NCI-H1048 (cell line): ENCODE measurements around the gene GRM8.

Experiments used
- DNase-seq: peaks from one replicate; lab custom pipeline; 2025; lab: John Stamatoyannopoulos, UW

GRM8 gene

DNA sequence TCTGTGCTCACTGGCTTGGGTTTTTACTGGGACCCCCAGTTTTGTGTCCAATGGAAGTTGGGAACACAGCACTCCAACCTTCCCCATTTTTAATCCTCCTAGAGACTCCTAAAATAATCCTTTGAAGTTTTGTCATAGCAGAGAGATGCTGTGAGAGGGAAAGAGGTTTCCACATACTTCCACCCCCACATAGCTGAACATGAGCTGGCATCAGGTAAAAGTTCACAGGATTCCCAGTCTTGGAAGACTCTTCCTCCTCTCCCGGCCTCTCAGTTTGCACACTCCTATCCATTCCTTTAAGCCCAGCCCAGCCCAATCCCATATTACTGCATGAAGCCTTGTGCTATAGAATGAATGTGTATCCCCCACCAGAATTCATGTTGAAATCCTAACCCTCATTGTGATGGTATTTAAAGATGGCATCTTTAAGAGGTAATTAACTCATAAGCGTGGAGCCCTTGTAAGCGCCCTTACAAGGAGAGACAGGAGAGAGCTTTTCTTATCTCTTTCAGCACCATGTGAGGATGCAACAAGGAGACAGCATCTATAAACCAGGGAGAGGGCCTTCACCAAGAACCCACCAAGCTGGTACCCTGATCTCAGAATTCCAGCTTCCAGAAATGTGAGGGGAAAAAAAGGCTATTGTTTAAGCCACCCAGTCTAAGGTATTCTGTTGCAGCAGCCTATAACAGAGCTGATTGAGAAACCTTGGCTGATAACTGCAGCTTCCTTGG, 22.4 kb downstream of the GRM8 start:
- DNase-seq = no peak

DNA sequence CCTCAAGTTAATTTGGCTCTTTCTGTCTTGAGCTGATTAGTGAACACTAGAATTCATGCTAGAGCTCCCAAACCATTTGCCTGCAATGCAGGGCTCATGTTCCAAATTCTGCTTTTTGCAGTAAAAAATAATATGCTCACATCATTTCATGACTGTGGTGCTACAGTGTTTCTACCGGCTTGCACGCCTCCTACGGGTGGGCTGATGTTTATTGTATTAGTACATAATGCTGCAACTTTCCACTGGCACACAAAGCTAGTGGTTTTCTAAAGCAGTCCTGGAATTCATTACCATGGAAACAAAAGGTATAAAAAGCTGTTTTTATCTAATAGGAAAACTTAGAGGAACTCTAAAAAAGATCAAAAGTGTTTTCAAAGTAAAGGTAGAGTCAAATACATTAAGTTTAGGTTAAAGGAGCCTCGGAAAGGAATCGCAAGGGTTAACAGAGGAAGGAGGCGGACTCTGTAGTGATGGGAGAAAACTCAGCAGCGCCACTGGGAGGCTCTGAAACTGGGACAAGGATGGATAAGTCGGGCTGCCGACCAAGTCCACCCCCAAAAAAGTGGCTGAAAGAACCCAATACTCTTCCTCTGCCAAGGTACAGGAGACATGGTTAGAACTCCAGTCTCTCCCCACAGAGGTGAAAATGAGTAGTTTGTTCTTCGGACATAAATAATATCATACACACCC, 25.9 kb downstream of the GRM8 start:
- DNase-seq = no peak

DNA sequence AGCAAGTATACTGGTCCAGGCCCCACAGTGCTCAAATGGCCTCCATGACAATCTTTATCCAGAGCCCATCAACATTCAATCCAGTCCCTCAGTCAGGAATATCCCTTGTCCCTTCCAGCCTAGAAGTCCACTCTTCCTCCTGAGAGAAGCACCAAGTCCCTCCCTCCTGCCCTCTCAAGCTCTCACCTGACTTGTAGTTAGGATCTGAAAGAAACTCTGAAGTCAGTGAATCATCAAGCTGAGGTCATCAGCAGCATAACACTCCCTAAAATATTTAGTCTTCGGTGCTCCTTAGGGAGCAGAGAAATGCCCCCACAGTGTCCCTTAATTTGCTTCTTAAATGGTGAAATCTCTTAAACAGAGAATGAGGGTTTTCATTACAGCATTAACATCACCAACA, 31.0 kb downstream of the GRM8 start:
- no peak for DNase-seq

DNA sequence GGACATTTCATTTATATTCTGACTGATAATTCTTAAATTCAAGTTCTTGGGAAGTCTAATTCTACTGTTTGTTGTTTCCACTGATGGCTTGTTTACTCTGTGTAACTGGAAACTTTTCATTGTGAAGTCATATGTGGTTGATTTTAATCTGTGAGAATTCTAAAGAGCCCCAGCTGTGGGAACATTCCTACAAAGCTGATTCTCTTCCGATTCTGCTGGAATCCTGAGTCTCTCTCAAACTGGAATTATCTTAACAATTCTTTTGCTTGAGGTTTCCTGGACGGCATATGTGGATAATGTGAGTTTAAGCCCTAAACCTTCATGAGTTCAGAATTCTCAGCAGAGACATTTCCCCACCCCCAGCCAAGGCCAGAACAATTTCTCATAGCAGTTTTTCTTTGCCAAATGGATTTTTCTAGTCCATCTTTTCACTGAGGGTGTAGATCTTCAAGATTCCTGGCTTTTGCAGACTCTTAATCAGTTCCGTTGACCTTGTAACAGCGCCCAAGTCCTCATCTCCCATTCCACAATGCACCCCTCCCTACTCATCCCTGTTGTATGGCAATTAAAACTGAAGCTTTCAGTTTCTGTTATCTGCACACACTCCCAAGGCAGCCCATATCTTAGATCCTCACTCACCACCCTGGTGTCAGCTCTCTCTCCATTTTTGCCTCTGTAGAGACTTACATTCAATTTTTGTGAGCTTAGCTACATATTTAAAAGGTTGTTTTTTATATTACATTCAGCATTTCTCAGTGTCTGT, 37.6 kb downstream of the GRM8 start:
- no peak for DNase-seq

DNA sequence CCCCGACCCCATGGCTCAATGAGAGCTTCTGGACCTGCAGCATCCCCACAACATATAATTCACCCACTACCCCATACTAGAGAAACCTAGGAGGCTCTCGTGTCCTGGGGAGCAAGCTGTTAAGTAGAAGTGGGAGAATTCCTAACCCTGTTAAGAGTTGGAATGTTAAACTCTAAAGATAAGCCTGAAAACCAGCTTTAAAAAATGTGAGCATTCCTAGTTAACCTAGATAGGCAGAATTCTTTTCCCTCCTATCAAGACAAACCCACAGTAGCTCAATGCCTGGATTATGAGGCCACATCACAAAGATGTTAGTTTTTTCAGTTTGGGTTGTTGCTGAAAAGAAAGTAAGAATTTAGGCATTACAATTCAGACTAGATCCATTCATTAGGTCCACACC, 42.9 kb downstream of the GRM8 start:
- no peak for DNase-seq

DNA sequence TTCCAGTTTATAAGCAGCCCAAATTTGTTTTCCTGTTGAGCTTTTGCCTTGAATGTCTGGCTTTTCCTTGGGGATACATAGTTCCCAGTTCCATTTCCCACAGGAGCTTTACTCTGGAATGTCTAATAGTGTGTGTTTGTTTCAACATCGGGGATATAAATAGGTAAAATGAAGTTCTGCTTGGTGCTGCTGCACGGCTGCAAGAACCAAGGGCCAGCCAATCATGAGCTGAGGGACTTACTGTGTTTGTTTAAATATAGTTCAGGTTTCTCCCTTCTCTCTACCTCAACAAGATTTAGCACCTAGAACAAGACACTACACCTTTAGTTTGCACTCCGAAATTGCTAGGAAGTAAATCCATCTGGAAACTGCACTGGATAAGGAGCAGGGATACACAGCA, 43.9 kb downstream of the GRM8 start:
- DNase-seq = no peak

DNA sequence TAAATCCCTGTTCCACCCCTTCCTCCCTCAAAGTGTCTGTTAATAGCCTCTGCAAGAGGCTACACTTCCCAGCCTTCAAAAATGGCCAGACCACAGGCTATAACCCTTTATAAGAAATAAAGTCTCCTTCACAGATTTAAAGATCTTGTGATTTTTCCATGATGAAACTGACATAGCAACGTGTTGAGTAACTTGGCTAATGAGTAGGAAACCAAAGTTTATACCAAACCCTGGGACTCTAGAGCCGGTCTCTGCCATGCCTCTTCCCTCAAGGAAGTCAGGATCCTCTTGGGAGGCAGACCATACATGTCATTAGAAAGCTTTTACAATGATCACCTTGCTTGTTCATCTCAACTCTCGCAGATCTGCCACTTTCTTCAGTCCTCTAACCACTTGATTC, 44.4 kb downstream of the GRM8 start:
- no peak for DNase-seq

DNA sequence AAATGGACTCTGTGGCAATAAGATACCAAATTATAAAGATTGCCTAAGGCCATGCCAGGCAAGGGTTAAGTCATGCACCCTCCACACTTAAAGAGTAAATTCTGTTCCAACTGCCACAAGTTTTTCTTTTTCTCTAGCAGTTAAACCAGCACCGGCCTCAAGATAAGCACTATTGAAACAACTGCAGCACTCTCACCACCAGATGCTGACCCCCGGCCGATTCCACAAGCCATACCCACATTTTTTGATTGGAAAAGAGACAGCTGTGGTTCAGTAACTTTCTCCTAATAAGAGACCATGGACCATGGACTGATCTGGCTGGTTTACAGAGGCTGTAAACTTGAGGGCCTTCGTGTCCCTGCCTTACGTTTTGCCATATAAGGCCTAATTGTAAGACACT, 44.9 kb downstream of the GRM8 start:
- no peak for DNase-seq

DNA sequence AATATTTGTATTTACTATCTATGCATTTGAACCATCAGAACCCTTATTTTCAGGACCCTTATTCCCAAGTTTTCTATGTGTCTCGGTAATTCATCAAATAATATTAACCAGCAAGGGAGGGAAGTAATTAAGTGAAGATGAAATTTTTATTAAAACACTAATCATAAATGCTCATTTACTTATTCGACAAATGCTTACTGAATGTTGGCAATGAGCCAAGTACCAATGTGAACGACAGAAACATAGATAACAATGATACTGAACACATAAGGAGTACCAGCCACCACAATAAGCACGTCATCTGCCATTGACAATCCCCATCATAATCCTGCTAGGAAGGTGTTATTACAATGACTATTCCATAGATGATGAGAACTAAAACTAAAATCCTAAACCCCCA, 45.5 kb downstream of the GRM8 start:
- no peak for DNase-seq

DNA sequence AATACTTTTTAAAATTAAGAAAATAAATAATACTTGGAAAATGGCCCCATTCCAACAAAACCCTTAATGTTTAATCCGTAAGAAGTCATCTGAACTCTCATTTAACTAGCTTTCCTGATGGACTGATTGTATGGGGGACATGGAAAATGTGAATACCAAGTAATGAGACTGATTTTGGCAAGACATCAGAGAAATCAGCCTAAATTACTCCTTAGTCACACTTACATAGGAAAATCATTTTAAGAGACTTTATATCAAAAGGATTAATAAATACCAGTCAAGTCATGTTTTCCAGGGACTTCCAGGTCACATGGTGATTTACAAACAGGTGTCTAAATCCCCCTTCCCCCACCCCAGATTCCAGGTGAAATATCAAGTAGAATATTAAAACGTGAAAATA, 58.2 kb downstream of the GRM8 start:
- DNase-seq = no peak

DNA sequence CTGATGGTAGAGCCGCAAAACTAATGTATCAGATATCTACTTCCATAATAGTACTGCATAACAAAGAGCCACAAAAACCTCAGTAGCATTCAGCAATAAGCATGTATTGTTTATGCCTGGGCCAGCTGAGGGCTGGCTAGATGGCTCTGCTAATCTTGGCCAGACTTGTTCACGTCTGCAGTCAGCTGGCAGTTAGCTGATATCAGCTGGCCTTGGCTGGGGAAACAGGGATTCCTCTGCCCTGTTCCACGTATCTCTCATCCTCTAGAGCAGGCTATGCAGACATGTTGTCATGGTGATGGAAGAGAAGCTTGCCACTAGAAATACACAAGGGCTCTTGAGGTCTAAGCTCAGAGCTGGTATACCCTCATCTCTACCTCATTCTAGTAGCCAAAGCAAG, 62.9 kb downstream of the GRM8 start:
- DNase-seq = no peak

DNA sequence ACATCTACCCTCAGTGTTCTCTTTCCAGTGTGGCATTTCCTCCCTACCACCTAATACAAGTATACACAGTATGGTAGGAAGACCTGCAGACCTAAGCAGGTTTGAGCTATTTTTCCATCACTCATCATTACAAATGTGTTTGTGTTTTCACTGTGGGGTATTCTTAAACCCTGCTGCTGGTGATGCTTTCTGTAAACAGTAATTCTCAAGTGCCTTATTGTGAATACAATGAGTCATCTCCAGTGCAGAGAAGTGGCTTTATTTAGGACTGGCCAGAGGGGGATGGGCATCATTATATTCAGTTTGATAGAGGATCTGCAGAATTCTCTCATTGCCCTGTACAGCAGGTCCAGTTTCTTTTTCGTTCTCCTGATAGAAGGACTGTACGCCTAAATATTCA, 63.7 kb downstream of the GRM8 start:
- DNase-seq = no peak

DNA sequence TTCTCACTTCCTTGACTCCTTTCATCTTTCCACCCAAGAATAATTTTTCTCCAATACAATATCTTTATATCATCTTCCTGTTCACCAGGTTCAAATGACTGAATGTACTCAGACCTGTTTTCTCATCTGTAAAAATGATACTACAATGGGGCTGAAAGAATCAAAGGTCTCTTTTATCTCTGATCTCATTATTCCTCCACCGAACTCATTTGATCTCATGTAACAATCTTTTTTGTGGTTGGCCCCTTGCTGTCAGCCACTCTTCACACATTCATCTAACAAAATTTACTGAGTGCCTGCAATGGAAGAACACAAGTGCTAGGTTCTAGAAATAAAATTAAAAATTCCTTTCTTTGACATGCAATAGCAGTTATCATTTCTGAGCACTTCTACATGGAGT, 65.0 kb downstream of the GRM8 start:
- no peak for DNase-seq

DNA sequence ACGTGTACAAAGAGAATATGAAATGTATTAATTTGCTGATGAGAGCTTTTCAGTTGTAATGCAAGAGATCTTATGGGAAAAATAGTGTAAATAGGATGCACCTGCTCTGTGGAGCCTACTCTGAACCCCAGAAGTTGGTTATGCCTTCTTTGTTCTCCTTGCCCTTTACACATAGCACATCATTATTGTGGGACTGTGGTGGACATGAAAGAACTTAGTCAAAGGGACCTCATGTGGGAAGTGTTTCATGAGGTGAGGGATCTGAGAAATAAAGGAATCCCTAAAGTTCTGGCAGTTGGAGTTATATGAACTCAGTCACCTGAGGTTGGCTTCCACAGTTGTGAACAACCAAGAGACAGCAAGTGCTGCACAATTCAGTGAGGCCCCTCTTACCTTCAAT, 66.1 kb downstream of the GRM8 start:
- DNase-seq = no peak

DNA sequence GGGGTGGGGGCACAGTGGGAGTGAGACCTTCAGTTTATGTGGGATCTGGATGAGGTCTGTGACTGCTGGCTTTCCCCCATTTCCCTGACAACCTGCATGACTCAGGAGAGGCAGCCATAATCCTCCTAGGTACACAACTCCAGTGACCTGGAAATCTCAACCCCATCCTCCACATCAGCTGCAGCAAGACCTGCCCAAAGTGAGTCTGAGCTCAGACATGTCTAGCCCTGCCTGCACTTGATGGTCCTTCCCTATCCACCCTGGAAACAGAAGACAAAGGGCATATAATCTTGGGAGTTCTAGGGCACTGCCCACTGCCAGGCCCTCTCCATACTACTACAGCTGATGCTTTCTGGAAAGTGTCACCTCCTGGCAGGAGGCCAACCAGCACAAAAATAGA, 75.6 kb downstream of the GRM8 start:
- DNase-seq = no peak

DNA sequence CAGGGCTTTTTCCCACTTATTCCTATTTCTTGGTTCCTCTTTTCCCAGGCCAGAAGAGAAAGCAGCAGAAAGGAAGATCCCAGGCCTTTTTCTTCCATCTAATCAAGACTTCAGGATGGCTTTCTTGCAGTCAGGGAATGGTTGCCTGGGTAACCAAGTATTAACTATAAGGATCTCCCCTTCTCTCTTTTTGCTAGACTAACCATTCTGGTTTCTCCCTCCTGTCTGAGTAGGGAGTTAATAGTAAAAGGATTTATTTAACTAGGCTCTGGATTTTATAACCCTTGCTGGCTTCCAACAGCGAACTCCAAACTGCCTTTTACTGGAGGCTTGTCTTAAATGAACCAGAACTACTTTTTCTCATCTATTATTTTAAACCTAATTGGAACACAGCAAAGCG, 90.4 kb downstream of the GRM8 start:
- no peak for DNase-seq

DNA sequence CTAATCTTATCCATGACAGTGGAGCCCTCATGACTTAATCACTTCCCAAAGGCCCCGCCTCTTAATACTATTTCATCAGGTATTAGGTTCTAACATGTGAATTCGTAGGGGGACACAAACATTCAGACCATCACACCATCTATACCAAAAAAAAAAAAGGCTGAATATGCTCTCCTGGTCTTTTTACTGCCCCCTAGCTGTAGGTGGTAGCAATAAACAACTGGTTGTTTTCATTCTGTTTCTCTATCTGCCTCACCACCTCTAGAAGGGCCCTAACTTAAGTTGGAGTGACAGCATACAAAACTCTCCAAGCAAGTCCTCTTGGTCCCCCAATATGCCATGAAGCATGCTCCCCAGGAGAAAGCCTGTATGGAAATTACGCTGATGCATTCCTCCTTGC, 94.1 kb downstream of the GRM8 start:
- DNase-seq = no peak

DNA sequence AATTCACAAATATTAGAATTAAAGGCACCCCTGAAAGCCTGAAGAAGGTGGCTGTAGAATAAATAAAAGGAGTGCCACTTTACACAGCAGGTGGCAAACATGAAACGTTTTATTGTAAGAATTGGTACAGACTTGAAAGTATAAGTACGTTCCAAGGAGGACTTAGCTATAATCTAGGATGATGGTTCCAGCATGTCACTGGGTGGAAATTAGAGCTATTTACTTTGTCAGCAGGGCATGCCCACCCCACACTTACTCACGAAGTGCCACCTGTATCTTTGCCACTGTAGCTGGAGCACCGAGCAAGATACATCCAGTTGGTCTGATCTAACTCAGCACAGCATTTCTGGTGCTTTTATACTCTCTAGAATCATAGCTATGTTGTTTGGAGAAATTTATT, 97.8 kb downstream of the GRM8 start:
- DNase-seq = no peak

DNA sequence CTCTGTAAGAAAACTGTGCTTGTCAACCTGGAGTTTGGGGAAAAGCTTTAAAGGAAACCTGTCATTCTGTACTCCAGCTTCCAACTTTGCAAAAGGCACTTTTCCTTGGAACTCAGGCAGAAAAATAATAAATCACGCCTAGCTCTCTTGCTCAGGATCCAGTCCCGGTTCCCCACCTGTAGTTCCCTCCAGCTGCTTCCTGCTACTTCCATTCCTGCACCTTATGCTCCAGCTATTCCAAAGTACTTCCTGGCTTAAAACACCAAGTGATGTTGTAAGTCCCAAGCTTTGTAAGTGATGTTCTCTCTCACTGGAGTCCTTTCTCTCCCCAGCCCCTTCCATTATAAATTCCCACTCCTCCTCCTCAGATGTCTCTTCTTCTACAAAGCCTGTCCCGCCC, 98.6 kb downstream of the GRM8 start:
- DNase-seq = no peak

DNA sequence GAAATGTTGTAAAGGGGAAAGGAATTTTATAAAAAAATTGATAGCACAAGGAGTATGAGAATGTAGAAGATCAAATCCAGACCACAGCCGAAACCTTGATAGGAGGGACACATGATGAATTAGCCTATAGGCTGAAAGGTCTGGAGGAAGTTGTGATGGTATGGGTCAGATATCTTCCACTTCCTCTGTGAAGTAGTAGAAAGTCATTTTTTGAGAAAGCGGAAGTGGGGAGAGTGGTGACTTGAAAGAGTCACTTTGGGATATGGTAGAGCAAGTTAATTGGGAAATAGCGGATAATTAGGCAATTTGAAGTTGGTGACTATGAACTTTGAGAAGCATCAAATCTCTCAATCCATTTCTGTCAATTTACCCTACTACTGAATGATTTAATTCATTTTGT, 99.4 kb downstream of the GRM8 start:
- DNase-seq = no peak

DNA sequence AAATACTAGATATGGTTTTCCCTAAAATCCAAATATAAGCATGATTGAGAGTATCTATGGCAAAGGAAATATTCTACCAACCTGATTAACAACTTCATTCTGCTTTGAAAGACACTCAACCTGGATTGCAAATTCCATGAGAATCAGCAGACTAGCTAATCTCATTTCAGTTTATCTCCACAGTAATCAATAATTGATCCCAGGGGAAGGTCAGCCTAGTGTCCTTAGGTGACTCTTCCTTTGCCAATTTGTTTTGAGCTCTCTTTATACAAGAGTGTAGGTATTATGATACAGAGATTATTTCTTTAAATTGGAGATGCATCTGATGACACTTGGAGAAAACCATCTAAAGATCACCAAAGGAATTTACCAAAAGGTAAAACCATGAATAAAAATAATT, 100.3 kb downstream of the GRM8 start:
- DNase-seq = no peak

DNA sequence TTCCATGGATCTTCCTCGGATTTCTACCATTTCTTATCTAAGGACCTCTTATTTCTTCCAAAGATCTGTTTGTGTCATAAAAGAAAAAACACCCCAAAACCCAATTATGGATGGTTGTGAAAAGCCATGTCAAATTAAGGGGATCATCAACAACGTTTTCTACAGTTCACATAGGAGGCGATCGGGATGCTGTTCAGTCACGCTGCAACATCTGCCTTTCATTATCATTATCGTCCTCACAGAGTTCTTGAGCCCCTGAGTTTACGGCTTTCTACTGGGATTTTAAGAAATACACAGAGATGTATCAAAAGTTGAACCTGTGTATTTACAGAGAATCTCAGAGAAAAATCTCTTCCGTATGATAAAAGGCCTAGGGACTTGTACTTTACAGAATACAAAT, 101.4 kb downstream of the GRM8 start:
- no peak for DNase-seq

DNA sequence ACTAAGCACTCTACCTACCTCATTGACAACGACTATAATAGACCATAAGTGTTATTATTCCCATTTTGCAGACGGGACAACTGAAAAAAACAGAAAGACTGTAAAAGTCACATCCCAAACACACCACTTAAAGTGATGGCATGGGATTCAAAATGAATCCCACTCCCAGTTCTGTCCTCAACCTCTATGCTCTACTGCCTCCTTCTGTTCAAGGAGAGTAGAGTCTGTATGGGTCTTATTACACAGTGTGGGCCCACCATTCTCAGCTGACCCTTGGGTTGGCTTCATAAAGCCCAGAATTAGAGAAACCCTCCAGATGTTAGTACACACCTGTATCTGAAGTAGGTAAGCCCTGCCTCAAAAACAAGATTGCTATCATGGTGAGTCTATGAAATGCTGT, 102.2 kb downstream of the GRM8 start:
- no peak for DNase-seq
